Measurements from ENCODE around the gene TCHH. TPM values are rescaled to one million over a fixed set of nuclear protein-coding genes. Genes with fewer than 3 reads are reported as not detected.

Gene TCHH
- total and polyA plus RNA-seq, 12 donors = 0.01 to 0.07 (median 0.05) TPM; not detected in 9

DNA sequence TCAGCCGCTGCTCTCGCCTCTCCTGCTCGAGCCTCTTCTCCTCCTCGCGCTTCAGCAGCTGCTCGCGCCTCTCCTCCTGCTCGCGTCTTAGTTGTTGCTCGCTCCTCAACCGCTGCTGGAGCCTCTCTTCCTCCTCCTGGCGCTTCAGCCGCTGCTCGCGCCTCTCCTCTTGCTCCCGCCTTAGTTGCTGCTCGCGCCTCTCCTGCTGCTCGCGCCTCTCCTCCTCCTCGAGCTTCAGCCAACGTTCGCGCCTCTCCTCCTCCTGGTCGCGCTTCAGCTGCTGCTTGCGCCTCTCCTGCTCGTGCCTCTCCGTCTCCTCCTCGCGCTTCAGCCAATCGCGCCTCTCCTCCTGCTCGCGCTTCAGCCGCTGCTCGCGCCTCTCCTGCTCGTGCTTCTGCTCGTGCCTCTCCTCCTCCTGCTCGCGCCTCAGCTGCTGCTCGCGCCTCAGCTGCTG lies 3.7 kb downstream of the TCHH start:
- 0 to 2% methylated on average over 44 of the region's 44 CpGs for WGBS, 2 donors
- no peak for DNase-seq
- no peak overlapping the region for H3K27ac ChIP-seq
- peaks cover 0 to 25% (median 10%) of the 10 kb centered on the region in 11 donors for H3K9me3 ChIP-seq
- H3K4me3 ChIP-seq = peak overlapping the region in 9 of 10 donors; percentile 34 to 65 (median 51)
- H3K36me3 ChIP-seq = no peaks in the 10 kb centered on the region
- intact Hi-C loops (cut with DNase I) = no loop called here
- H3K4me1 ChIP-seq = peaks cover 11 to 57% (median 42%) of the 10 kb centered on the region in 9 donors
- peaks cover 7 to 100% (median 99%) of the 10 kb centered on the region in 7 donors for H3K27me3 ChIP-seq
- no peak for ATAC-seq
- TF ChIP-seq, protein P1, sequence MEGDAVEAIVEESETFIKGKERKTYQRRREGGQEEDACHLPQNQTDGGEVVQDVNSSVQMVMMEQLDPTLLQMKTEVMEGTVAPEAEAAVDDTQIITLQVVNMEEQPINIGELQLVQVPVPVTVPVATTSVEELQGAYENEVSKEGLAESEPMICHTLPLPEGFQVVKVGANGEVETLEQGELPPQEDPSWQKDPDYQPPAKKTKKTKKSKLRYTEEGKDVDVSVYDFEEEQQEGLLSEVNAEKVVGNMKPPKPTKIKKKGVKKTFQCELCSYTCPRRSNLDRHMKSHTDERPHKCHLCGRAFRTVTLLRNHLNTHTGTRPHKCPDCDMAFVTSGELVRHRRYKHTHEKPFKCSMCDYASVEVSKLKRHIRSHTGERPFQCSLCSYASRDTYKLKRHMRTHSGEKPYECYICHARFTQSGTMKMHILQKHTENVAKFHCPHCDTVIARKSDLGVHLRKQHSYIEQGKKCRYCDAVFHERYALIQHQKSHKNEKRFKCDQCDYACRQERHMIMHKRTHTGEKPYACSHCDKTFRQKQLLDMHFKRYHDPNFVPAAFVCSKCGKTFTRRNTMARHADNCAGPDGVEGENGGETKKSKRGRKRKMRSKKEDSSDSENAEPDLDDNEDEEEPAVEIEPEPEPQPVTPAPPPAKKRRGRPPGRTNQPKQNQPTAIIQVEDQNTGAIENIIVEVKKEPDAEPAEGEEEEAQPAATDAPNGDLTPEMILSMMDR (IDR thresholded peaks at IDR 0.05) = no peak

DNA sequence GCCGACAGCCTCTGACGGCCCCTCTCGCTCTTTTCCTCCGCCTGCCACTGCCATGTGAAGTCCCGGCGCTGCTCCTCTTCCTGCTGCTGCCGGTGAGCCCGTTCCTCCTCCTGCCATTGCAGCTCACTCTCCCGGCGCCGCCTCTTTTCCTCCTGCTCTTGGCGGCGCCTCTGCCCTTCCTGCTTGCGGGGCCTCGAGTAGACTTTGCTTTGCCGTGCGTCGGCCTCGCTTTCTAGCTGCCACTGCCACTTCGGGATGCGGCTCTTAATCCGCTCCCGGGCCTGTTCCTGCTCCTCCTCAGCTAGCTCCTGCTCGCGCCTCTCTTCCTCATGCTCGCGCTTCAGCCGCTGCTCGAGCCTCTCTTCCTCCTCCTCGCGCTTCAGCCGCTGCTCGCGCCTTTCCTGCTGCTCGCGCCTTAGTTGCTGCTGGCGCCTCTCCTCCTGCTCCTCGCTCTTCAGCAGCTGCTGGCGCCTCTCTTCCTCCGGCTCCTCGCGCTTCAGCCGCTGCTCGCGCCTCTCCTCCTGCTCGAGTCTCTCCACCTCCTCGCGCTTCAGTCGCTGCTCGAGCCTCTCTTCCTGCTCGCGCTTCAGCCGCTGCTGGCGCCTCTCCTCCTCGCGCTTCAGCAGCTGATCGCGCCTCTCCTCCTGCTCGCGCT lies 4.3 kb downstream of the TCHH start:
- Histone ChIP-seq H3K9me3 (peaks cover 0 to 25% (median 10%) of the 10 kb centered on the region in 11 donors), H3K27ac (no peak overlapping the region), H3K36me3 (no peaks in the 10 kb centered on the region), H3K4me1 (peaks cover 11 to 57% (median 42%) of the 10 kb centered on the region in 9 donors), H3K4me3 (peak overlapping the region; percentile 34 to 65 (median 50)), H3K27me3 (peaks cover 7 to 100% (median 99%) of the 10 kb centered on the region in 7 donors)
- TF ChIP-seq, protein P1 (IDR thresholded peaks at IDR 0.05) = no peak
- ATAC-seq (peak in 7 of 8 donors; percentile 8 to 56 (median 39)), DNase-seq (peak in 1 of 2 donors; percentile 18)
- 1% methylated on average over 60 of the region's 60 CpGs for WGBS, 2 donors
- intact Hi-C loops (cut with DNase I) = no loop called here

DNA sequence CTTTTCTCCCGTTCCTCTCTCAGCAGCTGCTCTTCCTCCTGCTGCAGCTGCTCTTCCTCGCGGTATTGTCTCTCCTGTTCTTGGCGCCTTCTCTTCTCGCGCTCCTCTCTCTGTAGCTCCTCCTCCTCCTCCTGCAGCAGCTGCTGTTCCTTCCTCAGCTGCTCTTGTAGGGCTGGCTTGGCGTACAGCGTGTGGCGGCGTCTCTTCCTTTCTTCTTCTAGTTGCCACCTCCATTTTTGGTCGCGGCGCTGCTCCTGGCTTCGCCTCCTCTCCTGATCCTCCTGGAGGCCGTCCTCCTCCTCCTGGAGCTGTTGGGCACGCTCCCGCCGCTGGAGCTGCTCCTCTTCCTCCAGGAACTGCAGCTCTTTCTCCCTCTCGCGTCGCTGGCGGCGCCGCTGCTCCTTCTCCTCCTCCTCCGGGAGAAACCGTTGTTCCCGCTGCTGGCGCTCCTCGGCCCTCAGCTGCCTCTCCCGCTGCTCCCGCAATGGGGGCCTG lies 4.8 kb downstream of the TCHH start:
- Histone ChIP-seq H3K4me3 (peak overlapping the region; percentile 34 to 65 (median 50)), H3K36me3 (no peaks in the 10 kb centered on the region), H3K9me3 (peaks cover 0 to 25% (median 10%) of the 10 kb centered on the region in 11 donors), H3K27me3 (peaks cover 8 to 100% (median 100%) of the 10 kb centered on the region in 7 donors), H3K27ac (no peak overlapping the region), H3K4me1 (peaks cover 11 to 57% (median 42%) of the 10 kb centered on the region in 9 donors)
- intact Hi-C loops (cut with DNase I) = no loop called here
- ATAC-seq = peak in 6 of 8 donors; percentile 37 to 50 (median 41)
- TF ChIP-seq, protein P1 (IDR thresholded peaks at IDR 0.05) = no peak
- 1 to 2% methylated on average over 31 of the region's 31 CpGs for WGBS, 2 donors
- peak in 1 of 2 donors; percentile 31 for DNase-seq

DNA sequence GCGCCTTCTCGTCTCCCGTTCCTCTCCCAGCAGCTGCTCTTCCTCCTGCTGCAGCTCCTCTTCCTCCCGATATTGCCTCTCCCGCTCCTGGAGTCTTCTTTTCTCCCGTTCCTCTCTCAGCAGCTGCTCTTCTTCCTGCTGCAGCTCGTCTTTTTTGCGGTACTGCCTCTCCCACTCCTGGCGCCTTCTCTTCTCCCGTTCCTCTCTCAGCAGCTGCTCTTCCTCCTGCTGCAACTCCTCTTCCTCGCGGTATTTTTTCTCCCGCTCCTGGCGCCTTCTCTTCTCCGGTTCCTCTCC lies 5.3 kb downstream of the TCHH start:
- no peak for DNase-seq
- H3K27me3 ChIP-seq = peaks cover 13 to 100% (median 100%) of the 10 kb centered on the region in 7 donors
- intact Hi-C loops (cut with DNase I) = no loop called here
- H3K4me3 ChIP-seq = peak overlapping the region in 9 of 10 donors; percentile 39 to 65 (median 51)
- peaks cover 11 to 57% (median 42%) of the 10 kb centered on the region in 9 donors for H3K4me1 ChIP-seq
- H3K27ac ChIP-seq = no peak overlapping the region
- peaks cover 0 to 25% (median 10%) of the 10 kb centered on the region in 11 donors for H3K9me3 ChIP-seq
- ATAC-seq = no peak
- WGBS, 2 donors = 8 to 12% methylated on average over 15 of the region's 15 CpGs
- TF ChIP-seq, protein P1 (IDR thresholded peaks at IDR 0.05) = no peak
- H3K36me3 ChIP-seq = no peaks in the 10 kb centered on the region

All from heart right ventricle (tissue), 16 donors.